ENCODE results near the gene FADS6. TPM values are rescaled to one million over a fixed set of nuclear protein-coding genes. Genes with fewer than 3 reads are reported as not detected.

Gene FADS6
- polyA plus RNA-seq, 1 donor (not counting 4 experiments of a cell fraction or from before 2014, with no cell fraction given): 0.07 TPM

DNA sequence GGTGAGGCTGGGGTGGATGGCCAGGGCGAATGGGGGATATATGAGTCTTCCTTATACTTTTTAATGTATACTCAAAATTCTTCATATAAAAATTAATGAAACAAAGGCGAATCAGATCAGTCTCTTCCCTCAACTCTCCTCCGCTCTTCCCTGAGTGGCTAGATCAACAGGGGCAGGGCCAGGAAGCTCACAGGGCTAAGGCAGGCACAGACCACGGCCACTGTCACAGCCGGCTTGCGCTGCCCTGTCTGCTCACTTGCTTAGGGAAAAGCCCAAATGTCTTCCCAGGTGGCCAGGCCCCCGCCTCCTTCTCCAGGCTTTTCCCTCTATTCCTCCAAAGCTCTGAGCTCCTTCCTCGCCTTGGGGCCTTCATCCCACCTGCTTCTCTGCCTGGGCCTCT, 39.8 kb downstream of the FADS6 start:
- no peak for TF ChIP-seq EZH2 (IDR thresholded peaks at IDR 0.05; ENCODE audit: low read length)
- TF ChIP-seq, protein P1, sequence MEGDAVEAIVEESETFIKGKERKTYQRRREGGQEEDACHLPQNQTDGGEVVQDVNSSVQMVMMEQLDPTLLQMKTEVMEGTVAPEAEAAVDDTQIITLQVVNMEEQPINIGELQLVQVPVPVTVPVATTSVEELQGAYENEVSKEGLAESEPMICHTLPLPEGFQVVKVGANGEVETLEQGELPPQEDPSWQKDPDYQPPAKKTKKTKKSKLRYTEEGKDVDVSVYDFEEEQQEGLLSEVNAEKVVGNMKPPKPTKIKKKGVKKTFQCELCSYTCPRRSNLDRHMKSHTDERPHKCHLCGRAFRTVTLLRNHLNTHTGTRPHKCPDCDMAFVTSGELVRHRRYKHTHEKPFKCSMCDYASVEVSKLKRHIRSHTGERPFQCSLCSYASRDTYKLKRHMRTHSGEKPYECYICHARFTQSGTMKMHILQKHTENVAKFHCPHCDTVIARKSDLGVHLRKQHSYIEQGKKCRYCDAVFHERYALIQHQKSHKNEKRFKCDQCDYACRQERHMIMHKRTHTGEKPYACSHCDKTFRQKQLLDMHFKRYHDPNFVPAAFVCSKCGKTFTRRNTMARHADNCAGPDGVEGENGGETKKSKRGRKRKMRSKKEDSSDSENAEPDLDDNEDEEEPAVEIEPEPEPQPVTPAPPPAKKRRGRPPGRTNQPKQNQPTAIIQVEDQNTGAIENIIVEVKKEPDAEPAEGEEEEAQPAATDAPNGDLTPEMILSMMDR (optimal IDR thresholded peaks at IDR 0.05 in 1 of 3, IDR thresholded peaks at IDR 0.05 in 1 of 3, conservative IDR thresholded peaks at IDR 0.05 in 1 of 3; ENCODE audit: extremely low read depth in 1 of 3, insufficient read depth in 2 of 3, low read length in 3 of 3): no peak
- Histone ChIP-seq H3K9ac (ENCODE audit: control insufficient read depth, extremely low read depth, insufficient read depth, low read length) (no peak overlapping the region), H4K20me1 (ENCODE audit: control insufficient read depth, extremely low read depth, insufficient read depth, low read length) (no peaks in the 10 kb centered on the region), H3K27me3 (ENCODE audit: control insufficient read depth, extremely low read depth, insufficient read depth, low read length) (peaks cover 72% of the 10 kb centered on the region), H3K27ac (ENCODE audit: control insufficient read depth, insufficient read depth, low read length) (no peak overlapping the region), H3K9me1 (ENCODE audit: control insufficient read depth, extremely low read depth, insufficient read depth, low read length) (no peaks in the 10 kb centered on the region), H3K79me2 (ENCODE audit: control insufficient read depth, insufficient read depth, low read length) (no peaks in the 10 kb centered on the region), H3K4me3 (ENCODE audit: control insufficient read depth in 2 of 3, extremely low read depth in 1 of 3, insufficient read depth in 2 of 3, low read depth in 1 of 3, low read length in 3 of 3) (no peak overlapping the region), H2AFZ (ENCODE audit: control insufficient read depth, low read length) (no peak overlapping the region), H3K9me3 (ENCODE audit: control insufficient read depth, low read depth, low read length) (no peaks in the 10 kb centered on the region), H3K36me3 (ENCODE audit: control insufficient read depth in 2 of 2, extremely low read depth in 1 of 2, insufficient read depth in 2 of 2, low read length in 2 of 2) (no peaks in the 10 kb centered on the region), H3K4me1 (ENCODE audit: control insufficient read depth, extremely low read depth, insufficient read depth, low read length) (no peaks in the 10 kb centered on the region), H3K4me2 (ENCODE audit: control insufficient read depth, extremely low read depth, insufficient read depth, low read depth, low read length) (no peak overlapping the region)
- FAIRE-seq (no peak), DNase-seq (ENCODE audit: low read depth, low spot score) (no peak)
- dilution Hi-C loops (cut with MboI; ENCODE audit: extremely low pct_ligation_motif_present, low sequenced_read_pairs): no loop called here

DNA sequence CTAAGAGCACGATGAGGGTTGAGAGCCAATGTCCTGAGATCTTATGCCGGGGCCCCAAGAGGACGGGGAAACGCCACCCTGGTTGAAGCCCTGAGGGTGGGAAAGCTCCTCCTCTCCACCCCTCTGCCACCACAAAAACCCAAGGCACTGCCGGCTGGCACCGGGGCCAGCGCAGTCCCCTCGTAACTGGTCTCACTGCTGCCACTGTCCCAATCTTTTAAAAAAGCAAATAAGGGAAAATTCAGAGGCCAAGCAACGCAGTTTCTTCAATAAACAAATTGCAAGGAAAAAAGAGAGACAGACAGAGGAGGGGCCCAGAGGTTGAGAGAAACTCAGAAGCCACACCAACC, 40.4 kb downstream of the FADS6 start:
- Histone ChIP-seq H3K79me2 (ENCODE audit: control insufficient read depth, insufficient read depth, low read length) (no peaks in the 10 kb centered on the region), H3K36me3 (ENCODE audit: control insufficient read depth in 2 of 2, extremely low read depth in 1 of 2, insufficient read depth in 2 of 2, low read length in 2 of 2) (no peaks in the 10 kb centered on the region), H3K4me3 (ENCODE audit: control insufficient read depth in 2 of 3, extremely low read depth in 1 of 3, insufficient read depth in 2 of 3, low read depth in 1 of 3, low read length in 3 of 3) (no peak overlapping the region), H2AFZ (ENCODE audit: control insufficient read depth, low read length) (no peak overlapping the region), H3K27me3 (ENCODE audit: control insufficient read depth, extremely low read depth, insufficient read depth, low read length) (peaks cover 69% of the 10 kb centered on the region), H3K9me3 (ENCODE audit: control insufficient read depth, low read depth, low read length) (no peaks in the 10 kb centered on the region), H3K27ac (ENCODE audit: control insufficient read depth, insufficient read depth, low read length) (no peak overlapping the region), H3K4me1 (ENCODE audit: control insufficient read depth, extremely low read depth, insufficient read depth, low read length) (no peaks in the 10 kb centered on the region), H3K9me1 (ENCODE audit: control insufficient read depth, extremely low read depth, insufficient read depth, low read length) (no peaks in the 10 kb centered on the region), H3K9ac (ENCODE audit: control insufficient read depth, extremely low read depth, insufficient read depth, low read length) (no peak overlapping the region), H4K20me1 (ENCODE audit: control insufficient read depth, extremely low read depth, insufficient read depth, low read length) (no peaks in the 10 kb centered on the region), H3K4me2 (ENCODE audit: control insufficient read depth, extremely low read depth, insufficient read depth, low read depth, low read length) (peak overlapping the region; percentile 27)
- no peak for DNase-seq (ENCODE audit: low read depth, low spot score)
- dilution Hi-C loops (cut with MboI; ENCODE audit: extremely low pct_ligation_motif_present, low sequenced_read_pairs): no loop called here
- peak; percentile 30 for TF ChIP-seq EZH2 (IDR thresholded peaks at IDR 0.05; ENCODE audit: low read length)
- TF ChIP-seq, protein P1 (optimal IDR thresholded peaks at IDR 0.05 in 1 of 3, IDR thresholded peaks at IDR 0.05 in 1 of 3, conservative IDR thresholded peaks at IDR 0.05 in 1 of 3; ENCODE audit: extremely low read depth in 1 of 3, insufficient read depth in 2 of 3, low read length in 3 of 3): no peak
- FAIRE-seq: no peak

All from keratinocyte (primary cell).